Measurements from ENCODE around the gene AEN.
"Not testable (repeated sequence)": the region's sequence is repeated elsewhere in the genome, so short reads cannot be mapped to it uniquely, and the experiment has no call there.

The AEN gene

DNA sequence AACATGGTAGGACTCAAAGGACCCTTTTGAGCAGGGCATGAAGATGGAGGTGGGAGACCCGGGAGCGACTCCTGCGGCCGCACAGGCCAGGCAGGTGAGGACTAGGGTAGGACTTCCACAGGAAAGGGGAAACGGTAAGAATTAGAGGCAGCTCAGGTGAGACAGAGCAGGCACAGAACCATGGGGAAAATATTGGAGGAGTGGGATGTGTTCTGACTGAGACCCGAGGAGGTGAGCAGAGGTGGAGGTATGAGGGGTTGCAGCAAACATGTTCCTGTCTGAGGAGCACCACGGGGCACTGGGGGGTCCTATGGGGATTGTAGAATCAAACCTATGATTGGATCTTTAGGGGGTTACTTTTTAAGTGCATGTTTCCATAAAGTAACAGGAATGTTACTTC is 16.3 kb downstream of the AEN start:
- TF ChIP-seq CTCF (IDR thresholded peaks at IDR 0.05; ENCODE audit: insufficient read depth, missing control alignments), result no peak
- FAIRE-seq, result no peak
- DNase-seq (ENCODE audit: insufficient read length, low spot score), result no peak

DNA sequence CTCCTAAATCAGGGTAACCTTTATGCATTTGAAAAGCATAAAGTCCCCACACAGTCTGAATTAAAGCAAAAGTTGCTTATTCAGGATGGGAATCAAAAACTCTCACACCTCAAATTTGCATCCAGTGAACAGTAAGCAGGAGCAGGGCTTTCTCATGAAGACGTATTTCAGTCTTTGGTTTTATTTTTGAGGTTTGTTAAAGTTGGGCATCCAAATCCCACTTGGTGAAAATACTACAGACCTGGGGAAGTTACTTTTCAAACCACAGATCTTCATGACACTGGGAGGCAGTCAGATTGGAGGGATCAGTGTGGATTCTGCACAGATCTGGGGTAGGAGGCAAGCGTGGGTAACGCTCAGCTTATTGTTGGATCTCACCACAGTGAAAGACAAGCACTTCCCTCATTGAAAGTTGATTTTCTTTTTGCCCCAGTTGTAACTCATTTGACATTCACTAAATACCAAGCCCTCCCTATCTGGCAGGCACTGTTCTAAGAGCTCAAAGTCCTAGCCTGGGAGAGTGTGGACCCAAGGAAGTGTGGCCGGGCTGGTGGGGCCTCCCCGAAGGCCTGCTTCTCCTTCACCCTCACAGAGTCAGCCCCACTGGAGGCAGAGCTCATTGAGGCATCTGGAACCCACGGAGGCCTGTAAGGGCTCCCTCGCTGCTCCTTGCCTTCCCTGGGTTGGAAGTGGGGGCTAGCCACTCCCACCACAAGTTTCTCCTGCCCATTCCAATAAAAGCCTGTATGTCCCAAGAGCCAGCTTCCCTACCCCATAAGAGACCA is 16.9 kb downstream of the AEN start:
- FAIRE-seq (no peak), DNase-seq (ENCODE audit: insufficient read length, low spot score) (no peak)
- TF ChIP-seq CTCF (IDR thresholded peaks at IDR 0.05; ENCODE audit: insufficient read depth, missing control alignments), result no peak

- no peak for FAIRE-seq
- TF ChIP-seq CTCF (IDR thresholded peaks at IDR 0.05; ENCODE audit: insufficient read depth, missing control alignments), result no peak
These were observed 17.7 kb downstream of the AEN start, which contains the start of gene ISG20 for GRCh38 chr15:88638626-88639372. TSS of gene ISG20 (plus strand) at chr15:88639016. CDS start at chr15:88639367, 351 bp downstream.

GRCh38 chr15:88641959-88642452 is 20.9 kb downstream of the AEN start:
- no peak for TF ChIP-seq CTCF (IDR thresholded peaks at IDR 0.05; ENCODE audit: insufficient read depth, missing control alignments)
- FAIRE-seq (no peak), DNase-seq (ENCODE audit: insufficient read length, low spot score) (no peak)

More at GRCh38 chr15:88638626-88639372, 17.7 kb downstream of the AEN start, which contains the start of gene ISG20:
- no peak for DNase-seq (ENCODE audit: insufficient read length, low spot score)

GRCh38 chr15:88642514-88642913 is 21.4 kb downstream of the AEN start:
- not testable (repeated sequence) for FAIRE-seq; DNase-seq (ENCODE audit: insufficient read length, low spot score)

DNA sequence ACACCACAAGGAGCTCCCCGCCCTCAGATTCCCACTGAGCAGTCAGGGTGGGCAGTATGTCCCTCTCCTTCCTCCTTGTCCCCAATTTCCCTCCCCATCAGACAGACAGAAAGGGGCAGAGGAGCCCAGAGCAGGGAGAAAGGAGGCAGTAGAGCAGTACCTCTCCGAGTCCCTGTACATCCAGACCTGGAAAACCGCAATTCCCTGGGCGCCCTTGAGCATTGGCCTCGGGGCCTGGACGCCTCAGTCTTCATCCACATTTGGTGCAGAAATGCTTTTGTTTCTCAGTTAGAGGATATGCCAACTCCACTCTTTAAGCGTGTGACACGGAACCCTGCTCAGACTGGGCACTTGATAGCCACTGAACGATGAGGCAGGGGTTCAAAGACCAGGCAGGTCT is 23.6 kb downstream of the AEN start:
- DNase-seq (ENCODE audit: insufficient read length, low spot score) (no peak), FAIRE-seq (no peak)
- TF ChIP-seq CTCF (IDR thresholded peaks at IDR 0.05; ENCODE audit: insufficient read depth, missing control alignments), result no peak

DNA sequence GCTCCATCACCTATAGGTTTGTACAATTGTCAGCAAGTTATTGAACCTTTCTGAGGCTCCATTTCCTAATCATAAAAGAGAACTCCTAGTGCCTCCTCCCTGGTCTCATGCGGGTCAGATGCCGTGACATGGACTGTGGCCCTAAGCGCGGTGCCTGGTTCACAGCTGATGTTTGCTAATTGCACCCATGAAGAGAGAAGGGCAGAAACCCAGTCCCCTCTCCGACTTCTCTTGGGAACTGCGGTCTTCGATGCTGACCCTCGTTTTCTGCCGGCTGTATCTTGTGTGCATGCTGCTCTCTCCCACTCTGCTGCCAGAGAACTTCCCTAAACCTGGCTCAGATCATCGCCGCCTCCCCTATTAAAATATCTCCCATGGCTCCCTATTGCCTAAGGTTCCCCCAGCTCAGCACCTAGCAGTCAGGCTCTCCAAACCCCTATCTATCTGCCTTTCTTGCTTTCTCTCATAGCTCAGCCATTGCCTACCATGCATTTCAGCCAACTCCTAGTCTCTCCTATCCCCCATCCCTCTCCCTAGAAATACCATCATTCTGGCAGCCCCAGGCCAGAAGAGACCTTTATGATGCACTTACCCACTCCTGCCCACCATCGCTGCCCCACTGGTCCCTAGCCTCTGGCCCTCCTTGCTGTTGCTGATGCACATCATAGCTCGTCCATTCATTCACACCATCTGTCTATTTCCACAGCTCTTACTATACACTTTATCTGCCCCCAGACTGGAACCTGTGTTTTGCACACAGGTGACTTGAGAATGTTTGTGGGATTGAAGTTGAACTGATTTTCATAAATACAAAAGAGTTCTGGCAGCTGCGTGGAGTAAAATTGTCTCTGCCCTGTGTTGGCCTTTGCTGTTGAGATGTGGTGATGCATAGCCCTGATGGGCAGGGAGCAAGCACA is 24.3 kb downstream of the AEN start:
- DNase-seq (ENCODE audit: insufficient read length, low spot score) (no peak), FAIRE-seq (no peak)
- TF ChIP-seq CTCF (IDR thresholded peaks at IDR 0.05; ENCODE audit: insufficient read depth, missing control alignments), result no peak

Measured in D721Med (cell line).